HepG2 (cell line): Measurements from ENCODE around the gene PYY. TPM values are rescaled to one million over a fixed set of nuclear protein-coding genes. Genes with fewer than 3 reads are reported as not detected.

Source experiments
- ARID2 ChIP-seq: sonication (generic); formaldehyde crosslinking; IDR thresholded peaks from 2 replicates; pipeline ENCODE4 v1.8.1; 2022; ENCODE audit warnings: mild to moderate bottlenecking, missing genetic modification reagents, borderline replicate concordance
- ATF1 ChIP-seq: IDR thresholded peaks from 2 replicates; pipeline ENCODE4 v1.6.1; 2016; ENCODE audit warnings: mild to moderate bottlenecking, control low read depth
- CEBPB ChIP-seq: IDR thresholded peaks from 2 replicates; pipeline ENCODE4 v1.6.1; 2011; ENCODE audit warnings: low read depth, low read length, improper control_type of control experiment, borderline replicate concordance
- HOXA5 ChIP-seq: sonication (generic); formaldehyde crosslinking; IDR thresholded peaks from 2 replicates; pipeline ENCODE4 v1.4.0; 2020; ENCODE audit warnings: missing genetic modification reagents
- HOXA7 ChIP-seq: sonication (generic); formaldehyde crosslinking; IDR thresholded peaks from 2 replicates; pipeline ENCODE4 v1.8.1; 2022; ENCODE audit warnings: mild to moderate bottlenecking, missing genetic modification reagents, moderate library complexity
- KAT2B ChIP-seq: fragments of 150-350 bp; IDR thresholded peaks from 2 replicates; pipeline ENCODE4 v1.6.1; 2014; ENCODE audit warnings: low read depth, low read length, borderline replicate concordance
- MAF1 ChIP-seq: sonication (generic); formaldehyde crosslinking; IDR thresholded peaks from 2 replicates; pipeline ENCODE4 v1.5.0; 2020; ENCODE audit warnings: missing genetic modification reagents, borderline replicate concordance
- MAFF ChIP-seq: IDR thresholded peaks from 2 replicates; pipeline ENCODE4 v1.6.1; 2011; ENCODE audit warnings: low read depth, low read length, improper control_type of control experiment
- SOX6 ChIP-seq, 2 experiments: fragments of 450-650 bp in 1 of 2; sonication (generic) in 1 of 2; formaldehyde crosslinking in 1 of 2; IDR thresholded peaks; 2 replicates each; pipeline versions ENCODE4 v1.4.0 to v1.6.1; 2017 to 2020; ENCODE audit warnings: antibody characterized with exemption in 1 of 2, mild to moderate bottlenecking in 1 of 2, missing genetic modification reagents in 1 of 2
- TBX2 ChIP-seq: sonication (generic); formaldehyde crosslinking; IDR thresholded peaks from 2 replicates; pipeline ENCODE4 v1.5.0; 2020; ENCODE audit warnings: missing genetic modification reagents, mild to moderate bottlenecking, borderline replicate concordance
- TOPORS ChIP-seq: sonication (generic); formaldehyde crosslinking; IDR thresholded peaks from 2 replicates; pipeline ENCODE4 v1.8.0; 2023; ENCODE audit warnings: mild to moderate bottlenecking, missing genetic modification reagents
- WIZ ChIP-seq: sonication (generic); formaldehyde crosslinking; IDR thresholded peaks from 2 replicates; pipeline ENCODE4 v1.5.1; 2020; ENCODE audit warnings: mild to moderate bottlenecking, missing genetic modification reagents
- YY1 ChIP-seq: IDR thresholded peaks from 2 replicates; pipeline ENCODE4 v1.6.1; 2011; ENCODE audit warnings: low read length, low read depth, moderate library complexity, mild to moderate bottlenecking; ENCODE audit not compliant: insufficient read depth, insufficient replicate concordance
- ZNF207 ChIP-seq: fragments of 450-650 bp; IDR thresholded peaks from 2 replicates; pipeline ENCODE4 v1.6.1; 2016; ENCODE audit warnings: antibody characterized with exemption, borderline replicate concordance
- ZNF672 ChIP-seq: sonication (generic); formaldehyde crosslinking; IDR thresholded peaks from 2 replicates; pipeline ENCODE4 v1.8.1; 2022; ENCODE audit warnings: missing genetic modification reagents
- polyA plus RNA-seq, 8 experiments: library from polyadenylated mRNA; depleted of rRNA in 3 of 8; stranded (reverse) in 7 of 8; unstranded in 1 of 8; fragments of >200 nt; fragmentation: Illumina TruSeq in 4 of 8; extraction: Trizol in 4 of 8; gene quantifications; 2 replicates each; pipeline versions ENCODE4 v1.2.1 to v1.2.3, GENCODE V29; 2011 to 2016; ENCODE audit warnings: low read depth in 4 of 8, missing spikeins in 1 of 8, mixed read lengths in 1 of 8; ENCODE audit not compliant: insufficient read depth in 1 of 8
- total RNA-seq, 5 experiments: library from RNA; depleted of rRNA; stranded (reverse); fragments of >200 nt; fragmentation: Illumina TruSeq; extraction: Trizol; gene quantifications; 2 replicates each; pipeline ENCODE4 v1.2.3, GENCODE V29; 2016; ENCODE audit warnings: low read depth in 1 of 5
- TF ChIP-seq, protein P1 (sequence below): sonication (generic); formaldehyde crosslinking; IDR thresholded peaks from 2 replicates; pipeline ENCODE4 v1.4.0; 2020; ENCODE audit warnings: missing genetic modification reagents, borderline replicate concordance
- TF ChIP-seq, protein P2 (sequence below): sonication (generic); formaldehyde crosslinking; IDR thresholded peaks from 2 replicates; pipeline ENCODE4 v1.5.0; 2020; ENCODE audit warnings: mild to moderate bottlenecking, low read depth, missing genetic modification reagents, borderline replicate concordance
- TF ChIP-seq, protein P3 (sequence below): sonication (generic); formaldehyde crosslinking; IDR thresholded peaks from 2 replicates; pipeline ENCODE4 v1.5.0; 2020; ENCODE audit warnings: missing genetic modification reagents

The PYY gene
- total and polyA plus RNA-seq, 2 of the 13 experiments (the other 11 are each of a cell fraction or from before 2014, with no cell fraction given): 0.25 TPM; not detected in 1

DNA sequence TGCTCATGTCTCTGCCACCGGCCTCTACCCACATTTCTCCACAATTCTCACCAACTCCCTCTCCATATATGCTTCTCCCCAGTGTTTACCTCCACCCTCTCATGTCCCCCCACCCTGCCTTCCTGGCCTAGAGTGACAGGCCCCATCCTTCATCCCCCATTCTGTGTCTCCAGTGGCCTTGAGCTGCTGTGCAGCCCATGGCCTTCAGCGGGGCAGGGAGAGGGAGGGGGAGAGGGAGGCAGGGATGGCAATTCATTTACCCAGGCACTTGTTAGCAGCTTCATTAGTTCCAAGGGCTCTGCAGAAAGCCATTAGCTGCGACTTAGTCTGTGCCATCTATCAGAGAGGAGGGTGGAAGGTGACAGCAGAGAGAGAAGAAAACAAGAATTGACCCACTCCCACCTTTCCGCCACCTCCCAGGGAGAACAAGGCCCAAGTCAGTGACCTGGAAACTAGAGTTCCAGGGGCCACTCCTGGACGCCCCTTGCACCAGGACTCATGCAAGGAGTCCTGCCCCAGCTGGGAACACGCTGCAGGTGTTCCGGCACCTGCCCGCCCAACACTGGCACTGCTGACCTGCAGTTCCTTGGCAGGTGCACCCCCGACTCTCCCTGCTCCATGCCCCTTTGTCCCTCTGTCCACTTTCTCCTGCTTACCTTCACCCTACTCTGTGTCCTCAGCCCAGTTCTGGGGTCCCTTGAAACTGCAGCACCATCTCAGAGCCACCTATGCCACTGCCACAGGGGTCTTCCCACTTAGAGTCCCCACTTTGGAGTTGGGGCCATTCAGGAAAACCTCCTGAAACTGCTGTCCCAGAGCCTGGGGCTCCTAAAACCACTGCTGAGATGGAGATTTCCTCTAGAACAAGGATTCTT is 23.5 kb upstream of the PYY start (continued):
- TF ChIP-seq, protein P1, sequence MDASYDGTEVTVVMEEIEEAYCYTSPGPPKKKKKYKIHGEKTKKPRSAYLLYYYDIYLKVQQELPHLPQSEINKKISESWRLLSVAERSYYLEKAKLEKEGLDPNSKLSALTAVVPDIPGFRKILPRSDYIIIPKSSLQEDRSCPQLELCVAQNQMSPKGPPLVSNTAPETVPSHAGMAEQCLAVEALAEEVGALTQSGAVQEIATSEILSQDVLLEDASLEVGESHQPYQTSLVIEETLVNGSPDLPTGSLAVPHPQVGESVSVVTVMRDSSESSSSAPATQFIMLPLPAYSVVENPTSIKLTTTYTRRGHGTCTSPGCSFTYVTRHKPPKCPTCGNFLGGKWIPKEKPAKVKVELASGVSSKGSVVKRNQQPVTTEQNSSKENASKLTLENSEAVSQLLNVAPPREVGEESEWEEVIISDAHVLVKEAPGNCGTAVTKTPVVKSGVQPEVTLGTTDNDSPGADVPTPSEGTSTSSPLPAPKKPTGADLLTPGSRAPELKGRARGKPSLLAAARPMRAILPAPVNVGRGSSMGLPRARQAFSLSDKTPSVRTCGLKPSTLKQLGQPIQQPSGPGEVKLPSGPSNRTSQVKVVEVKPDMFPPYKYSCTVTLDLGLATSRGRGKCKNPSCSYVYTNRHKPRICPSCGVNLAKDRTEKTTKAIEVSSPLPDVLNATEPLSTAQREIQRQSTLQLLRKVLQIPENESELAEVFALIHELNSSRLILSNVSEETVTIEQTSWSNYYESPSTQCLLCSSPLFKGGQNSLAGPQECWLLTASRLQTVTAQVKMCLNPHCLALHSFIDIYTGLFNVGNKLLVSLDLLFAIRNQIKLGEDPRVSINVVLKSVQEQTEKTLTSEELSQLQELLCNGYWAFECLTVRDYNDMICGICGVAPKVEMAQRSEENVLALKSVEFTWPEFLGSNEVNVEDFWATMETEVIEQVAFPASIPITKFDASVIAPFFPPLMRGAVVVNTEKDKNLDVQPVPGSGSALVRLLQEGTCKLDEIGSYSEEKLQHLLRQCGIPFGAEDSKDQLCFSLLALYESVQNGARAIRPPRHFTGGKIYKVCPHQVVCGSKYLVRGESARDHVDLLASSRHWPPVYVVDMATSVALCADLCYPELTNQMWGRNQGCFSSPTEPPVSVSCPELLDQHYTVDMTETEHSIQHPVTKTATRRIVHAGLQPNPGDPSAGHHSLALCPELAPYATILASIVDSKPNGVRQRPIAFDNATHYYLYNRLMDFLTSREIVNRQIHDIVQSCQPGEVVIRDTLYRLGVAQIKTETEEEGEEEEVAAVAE (CRISPR knock-in tag): no peak
- TF ChIP-seq HOXA5 (CRISPR knock-in tag) (no peak), YY1 (no peak), HOXA7 (CRISPR knock-in tag) (no peak), MAF1 (CRISPR knock-in tag) (no peak), WIZ (CRISPR knock-in tag) (no peak; the same call in 1 of the 2 replicates), TOPORS (CRISPR knock-in tag) (no peak), KAT2B (no peak), ARID2 (CRISPR knock-in tag) (no peak), TBX2 (peak; percentile 20; the same call in 1 of the 2 replicates), ATF1 (CRISPR knock-in tag) (no peak), SOX6 (IDR thresholded peaks at IDR 0.05) (no peak), SOX6 (CRISPR knock-in tag; IDR thresholded peaks at IDR 0.05) (0 out of 2 replicates have a peak, but pooled peaks have one; percentile 31), ZNF672 (CRISPR knock-in tag) (no peak), CEBPB (no peak), ZNF207 (no peak), MAFF (no peak)
- TF ChIP-seq, protein P2, sequence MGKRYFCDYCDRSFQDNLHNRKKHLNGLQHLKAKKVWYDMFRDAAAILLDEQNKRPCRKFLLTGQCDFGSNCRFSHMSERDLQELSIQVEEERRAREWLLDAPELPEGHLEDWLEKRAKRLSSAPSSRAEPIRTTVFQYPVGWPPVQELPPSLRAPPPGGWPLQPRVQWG (CRISPR knock-in tag): no peak
- TF ChIP-seq, protein P3, sequence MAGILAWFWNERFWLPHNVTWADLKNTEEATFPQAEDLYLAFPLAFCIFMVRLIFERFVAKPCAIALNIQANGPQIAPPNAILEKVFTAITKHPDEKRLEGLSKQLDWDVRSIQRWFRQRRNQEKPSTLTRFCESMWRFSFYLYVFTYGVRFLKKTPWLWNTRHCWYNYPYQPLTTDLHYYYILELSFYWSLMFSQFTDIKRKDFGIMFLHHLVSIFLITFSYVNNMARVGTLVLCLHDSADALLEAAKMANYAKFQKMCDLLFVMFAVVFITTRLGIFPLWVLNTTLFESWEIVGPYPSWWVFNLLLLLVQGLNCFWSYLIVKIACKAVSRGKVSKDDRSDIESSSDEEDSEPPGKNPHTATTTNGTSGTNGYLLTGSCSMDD (CRISPR knock-in tag): no peak
